ENCODE measurements around the gene UGT2B11.
"Not testable (repeated sequence)": the region's sequence is repeated elsewhere in the genome, so short reads cannot be mapped to it uniquely, and the experiment has no call there.

GRCh38 chr4:69253147-69253772 lies 38.7 kb upstream of the UGT2B11 start:
- not testable (repeated sequence) for TF ChIP-seq CTCF (IDR thresholded peaks at IDR 0.05; ENCODE audit: insufficient read depth, low read length); GABPA (IDR thresholded peaks at IDR 0.05; ENCODE audit: low read depth)

All from HL-60 (cell line).